Aorta (tissue), 5 donors: ENCODE results near the gene ERC2. TPM values are rescaled to one million over a fixed set of nuclear protein-coding genes. Genes with fewer than 3 reads are reported as not detected.

Experiments used
- ATAC-seq: fragments of 200-7000 bp; cut with Tn5 transposase; one replicate; pipeline ENCODE4 v1.9.1; 2022; ENCODE audit warnings: moderate library complexity; ENCODE audit not compliant: low FRiP score
- DNase-seq, 2 donors: peaks; one replicate each; pipeline ENCODE4 v3.0.0-alpha.2; 2020
- H3K27ac ChIP-seq, 2 donors: one replicate each; pipeline ENCODE4 v1.5.1; 2013; ENCODE audit warnings: low read length in 2 of 2, mild to moderate bottlenecking in 2 of 2, moderate library complexity in 2 of 2, control low read depth in 1 of 2, inconsistent platforms in 1 of 2, low read depth in 1 of 2
- H3K27me3 ChIP-seq, 2 donors: one replicate each; pipeline ENCODE4 v1.6.1; 2013; ENCODE audit warnings: control low read depth in 1 of 2, low read length in 1 of 2, mild to moderate bottlenecking in 1 of 2, moderate library complexity in 1 of 2; ENCODE audit not compliant: insufficient read depth in 2 of 2, control insufficient read depth in 1 of 2
- H3K36me3 ChIP-seq, 2 donors: one replicate each; pipeline ENCODE4 v1.6.1; 2013; ENCODE audit warnings: control low read depth in 1 of 2, low read length in 1 of 2, mild to moderate bottlenecking in 1 of 2; ENCODE audit not compliant: insufficient read depth in 2 of 2, control insufficient read depth in 1 of 2
- H3K4me1 ChIP-seq, 2 donors: one replicate each; pipeline ENCODE4 v1.6.1; 2013; ENCODE audit warnings: low read length in 2 of 2, control low read depth in 1 of 2, mild to moderate bottlenecking in 1 of 2, moderate library complexity in 1 of 2; ENCODE audit not compliant: insufficient read depth in 2 of 2, control insufficient read depth in 1 of 2
- H3K4me3 ChIP-seq, 2 donors: one replicate each; pipeline ENCODE4 v1.5.1; 2013; ENCODE audit warnings: low read length in 2 of 2, control low read depth in 1 of 2, mild to moderate bottlenecking in 1 of 2
- H3K9me3 ChIP-seq: one replicate; pipeline ENCODE4 v1.6.1; 2013; ENCODE audit warnings: mild to moderate bottlenecking, low read length; ENCODE audit not compliant: control insufficient read depth
- WGBS, 2 donors: extraction: QIAGEN DNeasy Blood & Tissue Kit; methylation state at CpG; one replicate each; pipeline ENCODE4 v1.1.7; 2013; 5-methylcytosine and 5-hydroxymethylcytosine counted together
- intact Hi-C, 2 donors: fragments of 100-400 bp; cut with DNase I; formaldehyde crosslinking; loops; one replicate each; pipeline versions ENCODE4 v1.14.2 to v1.15.0; 2022
- polyA plus RNA-seq, 2 donors: library from polyadenylated mRNA; stranded (reverse); fragments of 200-250 nt; gene quantifications; one replicate each; pipeline ENCODE4 v1.2.3, GENCODE V29; 2013
- total RNA-seq, 2 donors: library from RNA; stranded (reverse); fragmentation: NEBNext Ultra II Directional; extraction: Animal tissue kit (Norgen Biotek cat#: 25700); gene quantifications; one replicate each; pipeline ENCODE4 v1.2.1, GENCODE V29; 2021
- donor health status: healthy with polysubstance abuse.
- donor health status: Bipolar disorder and iron deficiency.
- donor health status: DM: no; HTN: no; CAD: no.
- donor health status: DM: no; HTN: no; CAD: no.
- donor health status: DM: yes; HTN: yes; CAD: no.

The ERC2 gene
- total and polyA plus RNA-seq, 4 donors, result 0.27 to 0.55 TPM; not detected in 2

DNA sequence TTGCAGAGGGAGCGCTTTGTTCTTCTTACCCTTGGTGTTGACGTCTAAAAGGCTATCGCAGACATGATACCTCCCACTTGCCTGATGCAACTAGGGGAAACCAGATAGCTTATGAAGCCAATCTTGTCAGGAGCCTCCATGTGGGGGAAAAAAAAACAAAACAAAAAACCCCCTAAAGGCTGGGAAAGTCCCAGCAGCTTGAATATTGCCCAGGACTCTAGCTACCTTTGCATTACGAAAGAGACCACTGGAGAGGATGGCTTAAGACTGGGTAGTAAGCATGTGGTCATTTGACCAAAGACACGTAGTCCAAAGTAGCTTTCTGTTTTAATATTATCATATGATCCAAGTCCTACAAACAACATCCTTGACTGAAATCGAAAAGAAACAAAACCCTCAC is 860.4 kb downstream of the ERC2 start:
- Histone ChIP-seq H3K27ac (no peak overlapping the region), H3K9me3 (no peaks in the 10 kb centered on the region), H3K36me3 (no peaks in the 10 kb centered on the region), H3K4me1 (no peaks in the 10 kb centered on the region), H3K4me3 (no peak overlapping the region), H3K27me3 (no peaks in the 10 kb centered on the region)
- no peak for ATAC-seq
- no peak for DNase-seq
- 83 to 90% methylated on average over 6 of the region's 6 CpGs for WGBS, 2 donors
- intact Hi-C loops, result no loop called here

DNA sequence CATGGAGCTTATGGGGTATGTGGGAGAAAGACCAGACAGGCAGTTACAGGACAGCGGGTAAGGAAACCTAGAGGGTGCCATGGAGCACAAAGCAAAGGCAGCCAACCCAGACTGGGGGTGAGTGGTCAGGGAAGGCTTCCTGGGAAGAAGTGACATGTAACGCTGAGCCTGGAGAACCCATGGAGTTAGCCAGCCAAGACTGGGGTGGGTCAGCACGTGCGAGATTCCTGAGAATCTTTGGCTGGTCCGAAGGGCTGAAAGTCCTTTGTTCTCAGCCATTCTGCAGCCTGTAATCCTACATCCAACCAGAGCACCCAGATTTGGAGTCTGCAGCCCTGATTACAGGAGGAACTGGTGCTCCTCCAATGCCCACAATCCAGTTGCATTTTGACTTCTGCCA is 861.1 kb downstream of the ERC2 start:
- intact Hi-C loops, result no loop called here
- Histone ChIP-seq H3K4me3 (no peak overlapping the region), H3K36me3 (no peaks in the 10 kb centered on the region), H3K4me1 (no peaks in the 10 kb centered on the region), H3K27ac (no peak overlapping the region), H3K9me3 (no peaks in the 10 kb centered on the region), H3K27me3 (no peaks in the 10 kb centered on the region)
- ATAC-seq, result no peak
- DNase-seq, result no peak
- WGBS, 2 donors, result 56% methylated on average over 5 of the region's 5 CpGs

DNA sequence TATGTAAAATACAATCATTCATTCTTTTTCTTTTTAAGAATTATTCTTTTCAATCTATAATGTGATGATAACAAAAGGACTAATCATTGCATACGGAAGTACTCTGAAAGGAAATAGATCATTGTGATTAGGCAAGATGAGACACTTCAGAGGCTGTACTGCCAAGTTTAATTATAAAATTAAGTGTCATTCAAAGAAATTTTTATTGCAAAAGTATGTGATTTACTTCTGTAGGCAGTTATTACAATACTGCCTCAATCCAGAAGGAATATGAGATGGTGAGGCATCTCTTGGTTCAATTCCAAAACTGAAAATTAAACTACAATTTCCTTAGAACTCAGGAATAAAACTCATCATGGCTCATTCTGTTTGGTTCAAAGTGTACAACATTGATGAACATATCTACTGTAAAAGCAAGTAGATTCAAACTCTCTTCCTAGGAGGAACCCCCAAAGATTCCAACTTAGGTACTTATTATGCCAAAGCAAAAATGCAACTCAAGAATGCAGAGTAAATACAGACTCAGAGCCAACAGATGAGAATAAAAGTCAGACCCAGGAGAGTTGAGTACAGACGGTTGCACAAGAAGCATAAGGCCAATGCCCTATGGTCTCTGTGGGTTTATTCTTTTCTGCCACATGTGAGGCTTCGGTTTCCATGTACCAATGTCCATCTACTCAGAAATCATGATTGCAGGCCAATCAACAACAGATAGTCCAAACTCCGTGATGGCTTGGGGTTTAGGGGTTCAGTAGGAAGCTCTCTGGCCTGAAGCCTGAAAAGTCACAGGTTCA is 862.6 kb downstream of the ERC2 start:
- WGBS, 2 donors, result 86 to 91% methylated on average over 4 of the region's 4 CpGs
- Histone ChIP-seq H3K4me3 (no peak overlapping the region), H3K36me3 (no peaks in the 10 kb centered on the region), H3K9me3 (no peaks in the 10 kb centered on the region), H3K27me3 (no peaks in the 10 kb centered on the region), H3K4me1 (no peaks in the 10 kb centered on the region), H3K27ac (no peak overlapping the region)
- ATAC-seq, result no peak
- DNase-seq, result no peak
- intact Hi-C loops, result no loop called here

DNA sequence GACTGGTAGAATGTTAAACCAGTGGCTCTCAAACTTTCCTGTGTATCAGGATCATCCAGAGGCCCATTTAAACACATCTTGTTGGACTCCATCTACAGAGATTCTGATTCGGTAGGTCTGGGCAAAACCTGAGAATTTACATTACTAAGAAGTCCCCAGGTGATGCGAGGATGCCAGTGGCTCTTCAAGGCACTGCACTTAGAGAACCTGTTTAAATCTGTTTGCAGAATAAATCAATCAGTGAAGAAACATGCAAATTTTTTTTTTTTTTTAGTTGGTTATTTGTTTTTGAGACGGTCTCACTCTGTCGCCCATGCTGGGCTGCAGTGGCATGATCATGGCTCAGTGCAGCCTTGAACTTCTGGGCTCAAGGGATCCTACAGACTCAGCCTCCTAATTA is 863.4 kb downstream of the ERC2 start:
- H3K4me1 ChIP-seq, result no peaks in the 10 kb centered on the region
- no peaks in the 10 kb centered on the region for H3K9me3 ChIP-seq
- no peak for ATAC-seq
- no peaks in the 10 kb centered on the region for H3K36me3 ChIP-seq
- intact Hi-C loops, result no loop called here
- WGBS, 2 donors, result 90 to 96% methylated on average over 4 of the region's 4 CpGs
- H3K27ac ChIP-seq, result no peak overlapping the region
- H3K4me3 ChIP-seq, result no peak overlapping the region
- H3K27me3 ChIP-seq, result no peaks in the 10 kb centered on the region
- DNase-seq, result no peak

DNA sequence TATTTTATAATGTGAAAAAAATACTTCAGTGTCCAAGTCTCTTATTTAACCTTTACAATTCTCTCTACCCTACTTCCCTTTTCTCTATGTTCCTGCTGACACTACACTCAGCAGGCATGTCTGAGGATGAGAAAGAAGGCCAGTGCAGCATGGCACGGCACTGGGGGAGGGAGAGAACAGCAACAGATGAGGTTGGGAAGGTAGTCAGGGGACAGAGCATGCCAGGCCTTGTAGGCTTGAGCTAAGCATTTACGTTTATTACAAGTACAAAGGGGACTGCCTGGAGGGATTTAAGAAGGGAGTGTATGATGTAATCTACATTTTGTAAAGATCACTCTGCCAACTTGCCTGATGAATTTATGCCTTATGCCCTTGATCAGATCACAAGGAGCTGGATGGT is 863.9 kb downstream of the ERC2 start:
- Histone ChIP-seq H3K36me3 (no peaks in the 10 kb centered on the region), H3K4me1 (no peaks in the 10 kb centered on the region), H3K9me3 (no peaks in the 10 kb centered on the region), H3K27me3 (no peaks in the 10 kb centered on the region), H3K4me3 (no peak overlapping the region), H3K27ac (no peak overlapping the region)
- 72 to 78% methylated on average over 2 of the region's 2 CpGs for WGBS, 2 donors
- ATAC-seq, result no peak
- no peak for DNase-seq
- intact Hi-C loops, result no loop called here

DNA sequence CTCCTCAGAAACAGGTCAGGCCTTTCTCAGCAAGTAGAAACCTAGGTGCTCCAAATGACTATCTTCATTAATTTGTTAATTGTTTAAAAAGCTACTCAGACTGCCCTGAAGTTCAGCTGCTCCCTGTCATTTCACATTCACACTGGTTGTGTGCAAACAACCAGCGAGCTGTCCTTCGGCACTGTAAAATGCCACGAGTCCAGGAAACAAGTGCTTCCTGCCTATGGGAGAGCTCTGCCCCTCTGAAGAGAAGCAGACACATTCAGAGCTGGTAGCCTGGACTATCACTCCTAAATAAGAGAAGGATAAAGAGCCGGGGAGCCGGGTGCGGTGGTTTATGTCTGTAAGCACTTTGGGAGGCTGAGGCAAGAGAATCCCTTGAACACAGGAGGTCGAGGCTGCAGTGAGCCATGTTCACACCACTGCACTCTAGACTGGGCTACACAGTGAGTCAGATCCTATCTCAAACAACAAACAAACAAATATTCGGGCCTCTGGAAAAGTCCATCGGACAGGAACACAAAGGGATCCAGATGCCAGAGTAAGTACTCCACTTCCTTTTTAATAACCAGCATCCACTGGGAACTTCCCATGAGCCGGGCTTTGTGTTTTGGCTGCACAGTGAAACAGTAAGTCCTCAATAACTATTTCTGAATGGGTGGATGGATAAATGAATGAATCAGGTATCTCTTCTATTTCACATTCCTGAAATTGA is 866.7 kb downstream of the ERC2 start:
- no peak overlapping the region for H3K4me3 ChIP-seq
- H3K4me1 ChIP-seq, result no peaks in the 10 kb centered on the region
- 56 to 61% methylated on average over 10 of the region's 10 CpGs for WGBS, 2 donors
- no peak overlapping the region for H3K27ac ChIP-seq
- intact Hi-C loops, result no loop called here
- H3K27me3 ChIP-seq, result no peaks in the 10 kb centered on the region
- no peaks in the 10 kb centered on the region for H3K9me3 ChIP-seq
- no peaks in the 10 kb centered on the region for H3K36me3 ChIP-seq
- DNase-seq (no peak), ATAC-seq (no peak)

DNA sequence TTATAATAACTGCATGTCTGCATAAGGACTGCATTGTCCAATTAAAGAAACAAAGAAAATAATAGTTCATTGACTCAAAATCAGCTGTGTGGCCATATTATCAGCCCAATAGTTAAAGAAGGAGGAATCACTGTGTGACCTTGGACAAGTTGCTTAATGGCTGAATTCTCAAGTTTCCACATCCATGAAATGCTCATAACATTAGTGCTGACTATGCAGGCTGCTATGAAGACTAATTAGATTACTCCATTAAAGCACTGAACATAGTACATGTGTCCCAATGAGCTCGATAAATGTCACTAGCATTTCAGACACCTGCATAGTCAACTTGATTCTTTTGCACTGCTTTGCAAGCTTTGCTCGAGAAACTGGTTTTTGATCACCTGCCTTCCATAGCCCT is 870.0 kb downstream of the ERC2 start:
- no peak overlapping the region for H3K27ac ChIP-seq
- no peak for ATAC-seq
- DNase-seq, result no peak
- H3K4me1 ChIP-seq, result no peaks in the 10 kb centered on the region
- no peak overlapping the region for H3K4me3 ChIP-seq
- peaks cover 2% of the 10 kb centered on the region for H3K9me3 ChIP-seq
- intact Hi-C loops, result no loop called here
- 87 to 91% methylated on average over 2 of the region's 2 CpGs for WGBS, 2 donors
- no peaks in the 10 kb centered on the region for H3K27me3 ChIP-seq
- no peaks in the 10 kb centered on the region for H3K36me3 ChIP-seq

DNA sequence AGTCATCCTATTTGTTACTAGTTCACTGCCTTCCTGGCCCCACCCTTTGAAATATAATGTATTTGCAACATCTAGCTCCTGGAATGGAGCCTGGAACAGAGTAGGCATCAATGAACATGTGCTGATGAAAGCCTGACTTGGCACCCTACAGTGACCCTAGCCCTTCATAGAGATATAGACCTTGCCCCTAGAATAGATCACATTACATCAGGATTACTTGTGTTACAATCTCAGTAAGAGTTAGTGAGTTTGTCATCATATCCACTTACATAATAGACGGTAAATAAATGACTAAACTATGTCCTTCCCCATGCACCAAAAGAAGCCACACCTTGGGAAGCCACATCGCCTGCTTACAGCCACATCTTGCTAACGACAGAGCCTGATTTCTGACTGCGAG is 870.6 kb downstream of the ERC2 start:
- no peaks in the 10 kb centered on the region for H3K4me1 ChIP-seq
- H3K9me3 ChIP-seq, result peaks cover 2% of the 10 kb centered on the region
- 89 to 90% methylated on average over 4 of the region's 4 CpGs for WGBS, 2 donors
- H3K4me3 ChIP-seq, result no peak overlapping the region
- intact Hi-C loops, result no loop called here
- ATAC-seq, result no peak
- H3K36me3 ChIP-seq, result no peaks in the 10 kb centered on the region
- no peaks in the 10 kb centered on the region for H3K27me3 ChIP-seq
- DNase-seq, result no peak
- no peak overlapping the region for H3K27ac ChIP-seq

DNA sequence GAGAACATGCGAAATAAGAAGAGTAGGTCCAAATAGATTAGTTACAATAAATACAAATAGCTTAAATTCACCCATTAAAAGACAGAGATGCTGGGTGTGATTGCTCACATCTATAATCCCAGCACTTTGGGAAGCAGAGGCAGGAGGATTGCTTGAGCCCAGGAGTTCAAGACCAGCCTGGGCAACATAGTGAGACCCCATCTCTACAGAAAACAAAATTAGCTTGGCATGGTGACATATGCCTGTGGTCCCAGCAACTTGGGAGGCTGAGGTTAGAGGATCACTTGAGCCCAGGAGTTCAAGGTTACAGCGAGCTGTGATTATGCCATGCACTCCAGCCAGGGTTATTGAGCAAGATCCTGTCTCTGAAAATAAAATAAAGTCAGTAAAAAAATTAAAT is 872.1 kb downstream of the ERC2 start:
- no peak overlapping the region for H3K4me3 ChIP-seq
- H3K36me3 ChIP-seq, result no peaks in the 10 kb centered on the region
- 90 to 93% methylated on average over 2 of the region's 2 CpGs for WGBS, 2 donors
- no peaks in the 10 kb centered on the region for H3K27me3 ChIP-seq
- H3K4me1 ChIP-seq, result no peaks in the 10 kb centered on the region
- intact Hi-C loops, result no loop called here
- peaks cover 2% of the 10 kb centered on the region for H3K9me3 ChIP-seq
- no peak overlapping the region for H3K27ac ChIP-seq
- no peak for ATAC-seq
- DNase-seq, result no peak
